ENCODE data around the gene YIF1A. TPM values are rescaled to one million over a fixed set of nuclear protein-coding genes. Genes with fewer than 3 reads are reported as not detected.
"Not testable (repeated sequence)": the region's sequence is repeated elsewhere in the genome, so short reads cannot be mapped to it uniquely, and the experiment has no call there.

YIF1A gene
- total and polyA plus RNA-seq, 2 donors (not counting 3 experiments of a cell fraction or from before 2014, with no cell fraction given) = 104 to 271 TPM

GRCh38 chr11:66277064-66277463 is 11.9 kb downstream of the YIF1A start:
- CTCF ChIA-PET; DNase-seq (ENCODE audit: low read depth, low spot score); intact Hi-C loops (cut with micrococcal nuclease); H3K9me1 ChIP-seq (replicated peaks; ENCODE audit: control insufficient read depth, extremely low read depth, insufficient read depth, low read length); H3K9me3 ChIP-seq (replicated peaks; ENCODE audit: control insufficient read depth, insufficient read depth, low read length); H2AFZ ChIP-seq (ENCODE audit: low read depth, low read length); H3K9ac ChIP-seq (replicated peaks; ENCODE audit: extremely low read depth, insufficient read depth, low read length); dilution Hi-C loops (cut with MboI; ENCODE audit: extremely low pct_ligation_motif_present, low sequenced_read_pairs); H3K79me2 ChIP-seq (ENCODE audit: control insufficient read depth, insufficient read depth, low read length); H3K27me3 ChIP-seq (ENCODE audit: control insufficient read depth in 2 of 2, insufficient read depth in 2 of 2, low read length in 2 of 2); H3K4me3 ChIP-seq (replicated peaks in 1 of 3; ENCODE audit: insufficient read depth in 1 of 3, low read depth in 1 of 3, low read length in 3 of 3); H3K4me1 ChIP-seq (ENCODE audit: control insufficient read depth, extremely low read depth, insufficient read depth, low read length); H4K20me1 ChIP-seq (replicated peaks; ENCODE audit: control insufficient read depth, extremely low read depth, insufficient read depth, low read length); H3K27ac ChIP-seq (ENCODE audit: insufficient read depth, low read depth, low read length); POLR2A ChIA-PET; H3K4me2 ChIP-seq (ENCODE audit: insufficient read depth, low read length): not testable (repeated sequence)
- H3K36me3 ChIP-seq (ENCODE audit: control insufficient read depth in 2 of 2, extremely low read depth in 1 of 2, insufficient read depth in 2 of 2, low read length in 2 of 2) = peaks cover 13 to 35% of the 10 kb centered on the region in 2 experiments
- peak; percentile 33 for FAIRE-seq
- TSS peak; percentile 66 for BruUV-seq (replicated peaks)

- H3K9ac ChIP-seq (replicated peaks; ENCODE audit: extremely low read depth, insufficient read depth, low read length); CTCF ChIA-PET; intact Hi-C loops (cut with micrococcal nuclease); H3K27me3 ChIP-seq (ENCODE audit: control insufficient read depth in 2 of 2, insufficient read depth in 2 of 2, low read length in 2 of 2); H3K4me2 ChIP-seq (ENCODE audit: insufficient read depth, low read length); H3K27ac ChIP-seq (ENCODE audit: insufficient read depth, low read depth, low read length); H3K4me1 ChIP-seq (ENCODE audit: control insufficient read depth, extremely low read depth, insufficient read depth, low read length); FAIRE-seq; H3K79me2 ChIP-seq (ENCODE audit: control insufficient read depth, insufficient read depth, low read length); BruUV-seq (replicated peaks); DNase-seq (ENCODE audit: low read depth, low spot score); H4K20me1 ChIP-seq (replicated peaks; ENCODE audit: control insufficient read depth, extremely low read depth, insufficient read depth, low read length); H3K9me1 ChIP-seq (replicated peaks; ENCODE audit: control insufficient read depth, extremely low read depth, insufficient read depth, low read length); H3K4me3 ChIP-seq (replicated peaks in 1 of 3; ENCODE audit: insufficient read depth in 1 of 3, low read depth in 1 of 3, low read length in 3 of 3); POLR2A ChIA-PET; H2AFZ ChIP-seq (ENCODE audit: low read depth, low read length); dilution Hi-C loops (cut with MboI; ENCODE audit: extremely low pct_ligation_motif_present, low sequenced_read_pairs); H3K9me3 ChIP-seq (replicated peaks; ENCODE audit: control insufficient read depth, insufficient read depth, low read length): not testable (repeated sequence)
- H3K36me3 ChIP-seq (ENCODE audit: control insufficient read depth in 2 of 2, extremely low read depth in 1 of 2, insufficient read depth in 2 of 2, low read length in 2 of 2) = peaks cover 14 to 38% of the 10 kb centered on the region in 2 experiments
These were observed 12.3 kb downstream of the YIF1A start for GRCh38 chr11:66276619-66277018.
